GM23338 (cell line): Measurements from ENCODE around the gene DHRS13. TPM values are rescaled to one million over a fixed set of nuclear protein-coding genes. Genes with fewer than 3 reads are reported as not detected.

Experiments
- ATAC-seq: fragments of 200-7000 bp; cut with Tn5 transposase; 3 replicates; pipeline ENCODE4 v1.9.1; 2020
- DNase-seq: peaks from one replicate; pipeline ENCODE4 v3.0.0-alpha.2; 2015; ENCODE audit warnings: low spot score
- H2AFZ ChIP-seq: fragments of 200-600 bp; sonication (generic); 2 replicates; pipeline ENCODE4 v1.8.0; 2016; ENCODE audit warnings: antibody characterized with exemption, mild to moderate bottlenecking, moderate library complexity
- H3F3A ChIP-seq: fragments of 200-600 bp; sonication (generic); replicated peaks from 2 replicates; pipeline ENCODE4 v1.8.0; 2017; ENCODE audit warnings: antibody characterized with exemption, mixed run types, low read depth
- H3K27ac ChIP-seq: fragments of 200-600 bp; sonication (generic); 2 replicates; pipeline ENCODE4 v1.6.1; 2016; ENCODE audit warnings: low read depth
- H3K27me3 ChIP-seq: fragments of 200-600 bp; sonication (generic); 2 replicates; pipeline ENCODE4 v1.8.0; 2016; ENCODE audit warnings: mild to moderate bottlenecking, mixed run types, moderate library complexity; ENCODE audit not compliant: insufficient read depth
- H3K36me3 ChIP-seq: fragments of 200-600 bp; sonication (generic); 2 replicates; pipeline ENCODE4 v1.8.0; 2016; ENCODE audit warnings: mild to moderate bottlenecking; ENCODE audit not compliant: insufficient read depth
- H3K4me1 ChIP-seq: fragments of 200-600 bp; sonication (generic); 2 replicates; pipeline ENCODE4 v1.8.0; 2016; ENCODE audit warnings: mild to moderate bottlenecking, moderate library complexity; ENCODE audit not compliant: insufficient read depth
- H3K4me2 ChIP-seq: fragments of 200-600 bp; sonication (generic); 2 replicates; pipeline ENCODE4 v1.7.1; 2017; ENCODE audit warnings: mixed run types
- H3K4me3 ChIP-seq: fragments of 200-600 bp; sonication (generic); 2 replicates; pipeline ENCODE4 v1.6.1; 2016; ENCODE audit warnings: mixed run types
- H3K79me2 ChIP-seq: fragments of 200-600 bp; sonication (generic); replicated peaks from 2 replicates; pipeline ENCODE4 v1.8.0; 2017; ENCODE audit warnings: mild to moderate bottlenecking; ENCODE audit not compliant: insufficient read depth
- H3K9me2 ChIP-seq: fragments of 200-600 bp; sonication (generic); 2 replicates; pipeline ENCODE4 v1.8.0; 2017; ENCODE audit not compliant: insufficient read depth
- H4K20me1 ChIP-seq: fragments of 200-600 bp; sonication (generic); replicated peaks from 2 replicates; pipeline ENCODE4 v1.8.0; 2017; ENCODE audit warnings: mild to moderate bottlenecking; ENCODE audit not compliant: insufficient read depth
- H3K27ac Mint-ChIP-seq: 2 replicates; pipeline ENCODE4 v1.8.0; 2020; ENCODE audit warnings: inconsistent platforms, mild to moderate bottlenecking, moderate library complexity, mixed read lengths
- H3K27me3 Mint-ChIP-seq: 3 replicates; pipeline ENCODE4 v1.8.0; 2022; ENCODE audit warnings: low read depth, mild to moderate bottlenecking, moderate library complexity, mixed read lengths, inconsistent platforms; ENCODE audit not compliant: insufficient read depth, poor library complexity
- H3K36me3 Mint-ChIP-seq: 3 replicates; pipeline ENCODE4 v1.8.0; 2021; ENCODE audit warnings: low read depth, mild to moderate bottlenecking, inconsistent platforms, moderate library complexity, mixed read lengths
- H3K4me1 Mint-ChIP-seq: 3 replicates; pipeline ENCODE4 v1.8.0; 2020; ENCODE audit warnings: mild to moderate bottlenecking, inconsistent platforms, mixed read lengths
- H3K4me3 Mint-ChIP-seq: 3 replicates; pipeline ENCODE4 v1.8.0; 2021; ENCODE audit warnings: moderate library complexity, mild to moderate bottlenecking, inconsistent platforms, mixed read lengths
- H3K9me3 Mint-ChIP-seq: 3 replicates; pipeline ENCODE4 v1.8.0; 2020; ENCODE audit warnings: moderate library complexity, mild to moderate bottlenecking, inconsistent platforms, mixed read lengths
- CREB1 ChIP-seq: fragments of 250-450 bp; sonication (Bioruptor Pico); IDR thresholded peaks from 2 replicates; pipeline ENCODE4 v1.5.0; 2020; ENCODE audit warnings: low read depth, mild to moderate bottlenecking, moderate library complexity
- EZH2 ChIP-seq: fragments of 200-600 bp; sonication (generic); IDR thresholded peaks from one replicate; pipeline ENCODE4 v1.8.0; 2017; ENCODE audit warnings: antibody characterized with exemption, mild to moderate bottlenecking, low read depth; ENCODE audit not compliant: unreplicated experiment
- EZH2phosphoT487 ChIP-seq: fragments of 200-600 bp; sonication (generic); IDR thresholded peaks from one replicate; pipeline ENCODE4 v1.8.1; 2018; ENCODE audit warnings: antibody characterized with exemption; ENCODE audit not compliant: unreplicated experiment
- JUNB ChIP-seq: IDR thresholded peaks from one replicate; pipeline ENCODE4 v1.6.1; 2016; ENCODE audit warnings: antibody characterized with exemption; ENCODE audit not compliant: unreplicated experiment
- STAT1 ChIP-seq: IDR thresholded peaks from one replicate; pipeline ENCODE4 v1.6.1; 2016; ENCODE audit warnings: antibody characterized with exemption; ENCODE audit not compliant: unreplicated experiment
- ZNF114 ChIP-seq: fragments of 250-450 bp; sonication (Bioruptor Pico); IDR thresholded peaks from 2 replicates; pipeline ENCODE4 v1.5.0; 2020; ENCODE audit warnings: mild to moderate bottlenecking, moderate library complexity
- polyA plus RNA-seq: library from polyadenylated mRNA; unstranded; fragments of >200 nt; fragmentation: Nextera tagmentation; extraction: Ambion mirVana; gene quantifications from 2 replicates; pipeline ENCODE4 v1.2.1, GENCODE V29; 2016
- total RNA-seq: library from RNA; depleted of rRNA; stranded (reverse); fragments of >200 nt; shearing (Covaris generic); gene quantifications from 2 replicates; pipeline ENCODE4 v1.2.3, GENCODE V29; 2014
- TF ChIP-seq, protein P1 (sequence below): fragments of 250-450 bp; sonication (Bioruptor Pico); IDR thresholded peaks from 2 replicates; pipeline ENCODE4 v1.5.0; 2020; ENCODE audit warnings: mild to moderate bottlenecking, moderate library complexity
- TF ChIP-seq, protein P2 (sequence below): IDR thresholded peaks from one replicate; pipeline ENCODE4 v1.6.1; 2018; ENCODE audit warnings: antibody characterized with exemption; ENCODE audit not compliant: unreplicated experiment

DHRS13 gene
- total and polyA plus RNA-seq, 2 experiments from 2014 or later = 5.4 to 34.2 TPM

DNA sequence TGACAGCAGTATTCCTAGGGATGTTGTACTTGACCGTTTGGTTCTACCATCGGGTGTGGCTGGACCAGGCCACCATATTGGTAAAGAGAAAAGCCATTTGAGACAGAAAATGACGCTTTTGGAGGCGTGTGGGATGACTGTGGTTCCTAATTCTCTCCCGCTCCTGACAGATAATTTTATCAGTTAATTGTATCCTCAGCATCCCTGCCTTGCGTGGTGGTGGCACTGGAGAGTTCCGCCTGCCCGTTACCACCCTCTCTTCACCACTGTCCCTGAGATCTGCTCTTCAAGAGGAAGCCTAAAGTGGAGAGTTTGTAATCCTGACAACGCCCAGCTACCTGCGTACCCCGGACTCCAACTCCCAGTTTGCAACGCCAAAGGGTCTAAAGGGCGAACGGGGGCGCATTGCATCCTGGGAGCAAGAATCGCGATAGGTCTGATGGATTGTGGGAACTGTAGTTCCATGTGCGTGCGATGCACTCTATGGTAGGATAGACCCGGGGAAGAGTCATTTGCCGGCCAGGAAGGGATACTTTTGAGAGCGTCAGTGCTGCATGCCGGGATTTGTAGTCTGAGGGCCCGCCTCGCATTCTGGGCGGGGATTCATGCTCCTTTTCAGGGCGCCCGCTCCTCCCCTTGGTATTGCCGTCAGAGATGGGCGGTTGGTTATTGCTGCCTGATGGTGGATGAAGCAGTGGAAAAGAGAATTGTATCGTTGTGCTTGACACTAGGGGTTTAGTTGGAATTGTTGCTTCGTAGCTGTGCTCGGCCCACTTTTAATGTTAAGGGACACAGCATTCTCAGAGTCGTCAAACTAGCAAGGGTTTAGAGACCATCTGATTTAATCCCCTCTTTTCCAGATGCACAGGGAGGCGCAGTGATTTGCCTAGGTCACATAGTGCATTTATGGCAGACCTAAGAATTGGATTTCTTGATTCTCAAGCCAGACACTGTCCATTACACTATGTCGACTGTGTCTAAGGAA is 49.4 kb upstream of the DHRS13 start (continued):
- TF ChIP-seq, protein P1, sequence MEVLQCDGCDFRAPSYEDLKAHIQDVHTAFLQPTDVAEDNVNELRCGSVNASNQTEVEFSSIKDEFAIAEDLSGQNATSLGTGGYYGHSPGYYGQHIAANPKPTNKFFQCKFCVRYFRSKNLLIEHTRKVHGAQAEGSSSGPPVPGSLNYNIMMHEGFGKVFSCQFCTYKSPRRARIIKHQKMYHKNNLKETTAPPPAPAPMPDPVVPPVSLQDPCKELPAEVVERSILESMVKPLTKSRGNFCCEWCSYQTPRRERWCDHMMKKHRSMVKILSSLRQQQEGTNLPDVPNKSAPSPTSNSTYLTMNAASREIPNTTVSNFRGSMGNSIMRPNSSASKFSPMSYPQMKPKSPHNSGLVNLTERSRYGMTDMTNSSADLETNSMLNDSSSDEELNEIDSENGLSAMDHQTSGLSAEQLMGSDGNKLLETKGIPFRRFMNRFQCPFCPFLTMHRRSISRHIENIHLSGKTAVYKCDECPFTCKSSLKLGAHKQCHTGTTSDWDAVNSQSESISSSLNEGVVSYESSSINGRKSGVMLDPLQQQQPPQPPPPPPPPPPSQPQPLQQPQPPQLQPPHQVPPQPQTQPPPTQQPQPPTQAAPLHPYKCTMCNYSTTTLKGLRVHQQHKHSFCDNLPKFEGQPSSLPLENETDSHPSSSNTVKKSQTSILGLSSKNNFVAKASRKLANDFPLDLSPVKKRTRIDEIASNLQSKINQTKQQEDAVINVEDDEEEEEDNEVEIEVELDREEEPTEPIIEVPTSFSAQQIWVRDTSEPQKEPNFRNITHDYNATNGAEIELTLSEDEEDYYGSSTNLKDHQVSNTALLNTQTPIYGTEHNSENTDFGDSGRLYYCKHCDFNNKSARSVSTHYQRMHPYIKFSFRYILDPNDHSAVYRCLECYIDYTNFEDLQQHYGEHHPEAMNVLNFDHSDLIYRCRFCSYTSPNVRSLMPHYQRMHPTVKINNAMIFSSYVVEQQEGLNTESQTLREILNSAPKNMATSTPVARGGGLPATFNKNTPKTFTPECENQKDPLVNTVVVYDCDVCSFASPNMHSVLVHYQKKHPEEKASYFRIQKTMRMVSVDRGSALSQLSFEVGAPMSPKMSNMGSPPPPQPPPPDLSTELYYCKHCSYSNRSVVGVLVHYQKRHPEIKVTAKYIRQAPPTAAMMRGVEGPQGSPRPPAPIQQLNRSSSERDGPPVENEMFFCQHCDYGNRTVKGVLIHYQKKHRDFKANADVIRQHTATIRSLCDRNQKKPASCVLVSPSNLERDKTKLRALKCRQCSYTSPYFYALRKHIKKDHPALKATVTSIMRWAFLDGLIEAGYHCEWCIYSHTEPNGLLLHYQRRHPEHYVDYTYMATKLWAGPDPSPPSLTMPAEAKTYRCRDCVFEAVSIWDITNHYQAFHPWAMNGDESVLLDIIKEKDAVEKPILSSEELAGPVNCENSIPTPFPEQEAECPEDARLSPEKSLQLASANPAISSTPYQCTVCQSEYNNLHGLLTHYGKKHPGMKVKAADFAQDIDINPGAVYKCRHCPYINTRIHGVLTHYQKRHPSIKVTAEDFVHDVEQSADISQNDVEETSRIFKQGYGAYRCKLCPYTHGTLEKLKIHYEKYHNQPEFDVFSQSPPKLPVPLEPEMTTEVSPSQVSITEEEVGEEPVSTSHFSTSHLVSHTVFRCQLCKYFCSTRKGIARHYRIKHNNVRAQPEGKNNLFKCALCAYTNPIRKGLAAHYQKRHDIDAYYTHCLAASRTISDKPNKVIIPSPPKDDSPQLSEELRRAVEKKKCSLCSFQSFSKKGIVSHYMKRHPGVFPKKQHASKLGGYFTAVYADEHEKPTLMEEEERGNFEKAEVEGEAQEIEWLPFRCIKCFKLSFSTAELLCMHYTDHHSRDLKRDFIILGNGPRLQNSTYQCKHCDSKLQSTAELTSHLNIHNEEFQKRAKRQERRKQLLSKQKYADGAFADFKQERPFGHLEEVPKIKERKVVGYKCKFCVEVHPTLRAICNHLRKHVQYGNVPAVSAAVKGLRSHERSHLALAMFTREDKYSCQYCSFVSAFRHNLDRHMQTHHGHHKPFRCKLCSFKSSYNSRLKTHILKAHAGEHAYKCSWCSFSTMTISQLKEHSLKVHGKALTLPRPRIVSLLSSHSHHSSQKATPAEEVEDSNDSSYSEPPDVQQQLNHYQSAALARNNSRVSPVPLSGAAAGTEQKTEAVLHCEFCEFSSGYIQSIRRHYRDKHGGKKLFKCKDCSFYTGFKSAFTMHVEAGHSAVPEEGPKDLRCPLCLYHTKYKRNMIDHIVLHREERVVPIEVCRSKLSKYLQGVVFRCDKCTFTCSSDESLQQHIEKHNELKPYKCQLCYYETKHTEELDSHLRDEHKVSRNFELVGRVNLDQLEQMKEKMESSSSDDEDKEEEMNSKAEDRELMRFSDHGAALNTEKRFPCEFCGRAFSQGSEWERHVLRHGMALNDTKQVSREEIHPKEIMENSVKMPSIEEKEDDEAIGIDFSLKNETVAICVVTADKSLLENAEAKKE (CRISPR knock-in tag) = no peak

DNA sequence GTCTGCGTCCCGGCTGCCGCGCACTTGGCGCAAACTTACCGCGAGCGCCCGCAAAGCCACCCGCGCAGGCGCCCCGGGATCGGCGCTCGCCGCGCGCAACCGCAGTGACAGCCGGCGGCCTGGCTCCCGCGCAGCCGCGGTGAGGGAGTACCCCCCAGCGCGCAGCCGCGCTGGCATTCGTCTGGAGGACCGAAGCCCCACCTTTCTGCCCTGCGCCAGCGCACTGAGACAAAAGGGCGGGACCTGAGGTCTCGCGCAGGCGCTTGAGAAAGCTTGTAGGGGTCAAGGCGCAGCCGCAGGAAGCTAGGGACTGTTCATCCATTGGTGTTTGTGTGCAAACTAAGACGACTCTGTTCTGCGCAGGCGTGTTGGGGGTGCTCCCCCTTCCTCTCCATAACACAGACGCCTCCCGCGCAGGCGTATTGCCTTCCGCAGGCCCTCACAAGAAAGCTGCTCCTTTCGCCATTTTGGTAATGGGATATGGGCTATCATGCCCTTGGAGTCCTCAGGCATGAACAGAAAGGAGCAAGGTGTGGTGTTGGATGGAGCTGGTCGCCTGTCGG is 48.6 kb upstream of the DHRS13 start, which contains the start of gene PHF12:
Gene PHF12, minus strand, starts transcription at position 91 of the 563 bp plus-strand sequence. CDS start 558 bp downstream, outside the sequence.
- DNase-seq (peak; percentile 100), ATAC-seq (peak; percentile 53)
- Histone ChIP-seq H3K4me2 (peak within 1 kb of the TSS; percentile 92), H3K4me1 (peaks cover 28% of the 10 kb centered on the region), H3K79me2 (peaks cover 44% of the 10 kb centered on the region), H3K36me3 (0 out of 2 replicates have a peak, but pooled peaks cover 4% of the 10 kb centered on the region), H3K27ac (peak within 1 kb of the TSS; percentile 97), H3K9me2 (no peaks in the 10 kb centered on the region), H3K4me3 (peak within 1 kb of the TSS; percentile 96), H4K20me1 (peaks cover 22% of the 10 kb centered on the region), H2AFZ (no peak within 1 kb of the TSS), H3K27me3 (no peaks in the 10 kb centered on the region), H3F3A (peaks cover 17% of the 10 kb centered on the region; the same call in 1 of the 2 replicates)
- Mint-ChIP-seq H3K4me1 (peaks cover 25% of the 10 kb centered on the region), H3K27me3 (peaks cover 4% of the 10 kb centered on the region), H3K9me3 (no peaks in the 10 kb centered on the region), H3K36me3 (peaks cover 23% of the 10 kb centered on the region), H3K27ac (peak within 1 kb of the TSS; percentile 93), H3K4me3 (peak within 1 kb of the TSS; percentile 98)
- no peak for TF ChIP-seq EZH2
- no peak for TF ChIP-seq EZH2phosphoT487
- TF ChIP-seq STAT1 = no peak
- TF ChIP-seq ZNF114 (CRISPR knock-in tag) = no peak
- no peak; the same call in 1 of the 2 replicates for TF ChIP-seq CREB1 (CRISPR knock-in tag)
- TF ChIP-seq, protein P2, sequence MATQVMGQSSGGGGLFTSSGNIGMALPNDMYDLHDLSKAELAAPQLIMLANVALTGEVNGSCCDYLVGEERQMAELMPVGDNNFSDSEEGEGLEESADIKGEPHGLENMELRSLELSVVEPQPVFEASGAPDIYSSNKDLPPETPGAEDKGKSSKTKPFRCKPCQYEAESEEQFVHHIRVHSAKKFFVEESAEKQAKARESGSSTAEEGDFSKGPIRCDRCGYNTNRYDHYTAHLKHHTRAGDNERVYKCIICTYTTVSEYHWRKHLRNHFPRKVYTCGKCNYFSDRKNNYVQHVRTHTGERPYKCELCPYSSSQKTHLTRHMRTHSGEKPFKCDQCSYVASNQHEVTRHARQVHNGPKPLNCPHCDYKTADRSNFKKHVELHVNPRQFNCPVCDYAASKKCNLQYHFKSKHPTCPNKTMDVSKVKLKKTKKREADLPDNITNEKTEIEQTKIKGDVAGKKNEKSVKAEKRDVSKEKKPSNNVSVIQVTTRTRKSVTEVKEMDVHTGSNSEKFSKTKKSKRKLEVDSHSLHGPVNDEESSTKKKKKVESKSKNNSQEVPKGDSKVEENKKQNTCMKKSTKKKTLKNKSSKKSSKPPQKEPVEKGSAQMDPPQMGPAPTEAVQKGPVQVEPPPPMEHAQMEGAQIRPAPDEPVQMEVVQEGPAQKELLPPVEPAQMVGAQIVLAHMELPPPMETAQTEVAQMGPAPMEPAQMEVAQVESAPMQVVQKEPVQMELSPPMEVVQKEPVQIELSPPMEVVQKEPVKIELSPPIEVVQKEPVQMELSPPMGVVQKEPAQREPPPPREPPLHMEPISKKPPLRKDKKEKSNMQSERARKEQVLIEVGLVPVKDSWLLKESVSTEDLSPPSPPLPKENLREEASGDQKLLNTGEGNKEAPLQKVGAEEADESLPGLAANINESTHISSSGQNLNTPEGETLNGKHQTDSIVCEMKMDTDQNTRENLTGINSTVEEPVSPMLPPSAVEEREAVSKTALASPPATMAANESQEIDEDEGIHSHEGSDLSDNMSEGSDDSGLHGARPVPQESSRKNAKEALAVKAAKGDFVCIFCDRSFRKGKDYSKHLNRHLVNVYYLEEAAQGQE = no peak
- no peak for TF ChIP-seq JUNB
